ENCODE measurements around the gene ACER3. TPM values are rescaled to one million over a fixed set of nuclear protein-coding genes. Genes with fewer than 3 reads are reported as not detected.

The ACER3 gene
- total RNA-seq, 1 donor = 18.6 TPM

GRCh38 chr11:76919467-76919866 is 58.7 kb downstream of the ACER3 start:
- H3K4me3 ChIP-seq (ENCODE audit: low read depth, low read length) = no peak overlapping the region
- no peak for DNase-seq (ENCODE audit: low read depth)
- TF ChIP-seq, protein P1, sequence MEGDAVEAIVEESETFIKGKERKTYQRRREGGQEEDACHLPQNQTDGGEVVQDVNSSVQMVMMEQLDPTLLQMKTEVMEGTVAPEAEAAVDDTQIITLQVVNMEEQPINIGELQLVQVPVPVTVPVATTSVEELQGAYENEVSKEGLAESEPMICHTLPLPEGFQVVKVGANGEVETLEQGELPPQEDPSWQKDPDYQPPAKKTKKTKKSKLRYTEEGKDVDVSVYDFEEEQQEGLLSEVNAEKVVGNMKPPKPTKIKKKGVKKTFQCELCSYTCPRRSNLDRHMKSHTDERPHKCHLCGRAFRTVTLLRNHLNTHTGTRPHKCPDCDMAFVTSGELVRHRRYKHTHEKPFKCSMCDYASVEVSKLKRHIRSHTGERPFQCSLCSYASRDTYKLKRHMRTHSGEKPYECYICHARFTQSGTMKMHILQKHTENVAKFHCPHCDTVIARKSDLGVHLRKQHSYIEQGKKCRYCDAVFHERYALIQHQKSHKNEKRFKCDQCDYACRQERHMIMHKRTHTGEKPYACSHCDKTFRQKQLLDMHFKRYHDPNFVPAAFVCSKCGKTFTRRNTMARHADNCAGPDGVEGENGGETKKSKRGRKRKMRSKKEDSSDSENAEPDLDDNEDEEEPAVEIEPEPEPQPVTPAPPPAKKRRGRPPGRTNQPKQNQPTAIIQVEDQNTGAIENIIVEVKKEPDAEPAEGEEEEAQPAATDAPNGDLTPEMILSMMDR (IDR thresholded peaks at IDR 0.05; ENCODE audit: insufficient read depth, low read depth, low read length) = no peak

- TF ChIP-seq, protein P1 (IDR thresholded peaks at IDR 0.05; ENCODE audit: insufficient read depth, low read depth, low read length) = peak; percentile 98
- no peak overlapping the region for H3K4me3 ChIP-seq (ENCODE audit: low read depth, low read length)
- peak; percentile 87 for DNase-seq (ENCODE audit: low read depth)
Observed at GRCh38 chr11:76919887-76920746, 59.4 kb downstream of the ACER3 start.

- TF ChIP-seq, protein P1 (IDR thresholded peaks at IDR 0.05; ENCODE audit: insufficient read depth, low read depth, low read length) = no peak
- no peak overlapping the region for H3K4me3 ChIP-seq (ENCODE audit: low read depth, low read length)
- DNase-seq (ENCODE audit: low read depth) = no peak
Observed at GRCh38 chr11:76927160-76927559, 66.4 kb downstream of the ACER3 start.

GRCh38 chr11:76935042-76935441 is 74.3 kb downstream of the ACER3 start:
- TF ChIP-seq, protein P1 (IDR thresholded peaks at IDR 0.05; ENCODE audit: insufficient read depth, low read depth, low read length) = no peak
- H3K4me3 ChIP-seq (ENCODE audit: low read depth, low read length) = no peak overlapping the region
- DNase-seq (ENCODE audit: low read depth) = no peak

DNA sequence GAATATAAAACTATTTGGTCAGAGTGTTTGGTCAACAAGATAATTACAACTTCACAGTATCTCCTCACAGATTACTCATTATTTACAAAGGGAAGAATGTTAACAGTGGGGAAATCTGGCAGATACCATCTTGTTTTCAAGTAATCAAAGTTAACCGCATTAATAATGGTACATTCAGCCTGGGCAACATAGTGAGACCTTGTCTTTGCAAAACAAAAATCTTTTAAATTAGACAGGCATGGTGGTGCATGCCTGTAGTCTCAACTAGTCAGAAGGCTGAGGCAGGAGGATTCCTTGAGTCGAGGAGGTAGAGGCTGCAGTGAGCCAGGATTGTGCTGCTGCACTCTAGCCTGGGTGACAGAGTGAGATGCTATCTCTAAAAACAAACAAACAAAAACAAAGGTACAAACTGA is 78.5 kb downstream of the ACER3 start:
- TF ChIP-seq, protein P1 (IDR thresholded peaks at IDR 0.05; ENCODE audit: insufficient read depth, low read depth, low read length) = no peak
- DNase-seq (ENCODE audit: low read depth) = peak; percentile 77

GRCh38 chr11:76944225-76944624 is 83.5 kb downstream of the ACER3 start:
- TF ChIP-seq, protein P1 (IDR thresholded peaks at IDR 0.05; ENCODE audit: insufficient read depth, low read depth, low read length) = no peak
- H3K4me3 ChIP-seq (ENCODE audit: low read depth, low read length) = no peak overlapping the region
- DNase-seq (ENCODE audit: low read depth) = no peak

More for the DNA sequence above, 78.5 kb downstream of the ACER3 start:
- H3K4me3 ChIP-seq (ENCODE audit: low read depth, low read length) = no peak overlapping the region
